Tibial artery (tissue), 4 donors: ENCODE measurements around the gene CNKSR1.

ENCODE experiments used
- DNase-seq, 2 donors: peaks; one replicate each; pipeline ENCODE4 v3.0.0-alpha.2; 2019
- H3K27ac ChIP-seq, 2 donors: fragments of 200-600 bp; sonication (generic) in 1 of 2; 1 replicate in 1 of 2; 2 replicates in 1 of 2; pipeline ENCODE4 v1.5.1; 2018 to 2019; ENCODE audit warnings: mild to moderate bottlenecking in 1 of 2
- H3K27me3 ChIP-seq, 2 donors: fragments of 200-600 bp; sonication (generic) in 1 of 2; one replicate each; pipeline versions ENCODE4 v1.5.1 to v1.6.0; 2016 to 2019
- H3K36me3 ChIP-seq, 3 donors: fragments of 200-600 bp; sonication (generic) in 2 of 3; one replicate each; pipeline ENCODE4 v1.5.1; 2016 to 2019; ENCODE audit warnings: mild to moderate bottlenecking in 2 of 3
- H3K4me1 ChIP-seq, 4 donors: fragments of 200-600 bp; sonication (generic) in 2 of 4; 1 replicate in 3 of 4; 2 replicates in 1 of 4; pipeline ENCODE4 v1.5.1; 2016 to 2019
- H3K4me3 ChIP-seq, 2 donors: fragments of 200-600 bp; sonication (generic) in 1 of 2; 1 replicate in 1 of 2; 2 replicates in 1 of 2; pipeline ENCODE4 v1.5.1; 2018 to 2019; ENCODE audit warnings: mild to moderate bottlenecking in 2 of 2
- H3K9me3 ChIP-seq, 3 donors: fragments of 200-600 bp; sonication (generic) in 1 of 3; one replicate each; pipeline ENCODE4 v1.5.1; 2016 to 2019
- intact Hi-C: fragments of 100-400 bp; cut with DNase I; formaldehyde crosslinking; loops from one replicate; pipeline ENCODE4 v1.15.0; 2023; ENCODE audit warnings: low total_unique reads
- TF ChIP-seq, protein P1 (sequence below), 2 experiments: fragments of 200-600 bp in 1 of 2; fragments of 450-650 bp in 1 of 2; IDR thresholded peaks; one replicate each; pipeline ENCODE4 v1.5.1; 2017 to 2019; ENCODE audit warnings: antibody characterized with exemption in 2 of 2, mild to moderate bottlenecking in 1 of 2, moderate library complexity in 1 of 2

CNKSR1 gene

GRCh38 chr1:26210147-26210870, 33.0 kb downstream of the CNKSR1 start:
- DNase-seq, result no peak
- H3K36me3 ChIP-seq, result no peaks in the 10 kb centered on the region
- no peaks in the 10 kb centered on the region for H3K9me3 ChIP-seq
- TF ChIP-seq, protein P1, sequence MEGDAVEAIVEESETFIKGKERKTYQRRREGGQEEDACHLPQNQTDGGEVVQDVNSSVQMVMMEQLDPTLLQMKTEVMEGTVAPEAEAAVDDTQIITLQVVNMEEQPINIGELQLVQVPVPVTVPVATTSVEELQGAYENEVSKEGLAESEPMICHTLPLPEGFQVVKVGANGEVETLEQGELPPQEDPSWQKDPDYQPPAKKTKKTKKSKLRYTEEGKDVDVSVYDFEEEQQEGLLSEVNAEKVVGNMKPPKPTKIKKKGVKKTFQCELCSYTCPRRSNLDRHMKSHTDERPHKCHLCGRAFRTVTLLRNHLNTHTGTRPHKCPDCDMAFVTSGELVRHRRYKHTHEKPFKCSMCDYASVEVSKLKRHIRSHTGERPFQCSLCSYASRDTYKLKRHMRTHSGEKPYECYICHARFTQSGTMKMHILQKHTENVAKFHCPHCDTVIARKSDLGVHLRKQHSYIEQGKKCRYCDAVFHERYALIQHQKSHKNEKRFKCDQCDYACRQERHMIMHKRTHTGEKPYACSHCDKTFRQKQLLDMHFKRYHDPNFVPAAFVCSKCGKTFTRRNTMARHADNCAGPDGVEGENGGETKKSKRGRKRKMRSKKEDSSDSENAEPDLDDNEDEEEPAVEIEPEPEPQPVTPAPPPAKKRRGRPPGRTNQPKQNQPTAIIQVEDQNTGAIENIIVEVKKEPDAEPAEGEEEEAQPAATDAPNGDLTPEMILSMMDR (IDR thresholded peaks at IDR 0.05), result no peak
- intact Hi-C loops, result no loop called here
- H3K27me3 ChIP-seq, result no peaks in the 10 kb centered on the region
- H3K4me1 ChIP-seq, result no peaks in the 10 kb centered on the region
- H3K27ac ChIP-seq, result no peak overlapping the region
- H3K4me3 ChIP-seq, result no peak overlapping the region

DNA sequence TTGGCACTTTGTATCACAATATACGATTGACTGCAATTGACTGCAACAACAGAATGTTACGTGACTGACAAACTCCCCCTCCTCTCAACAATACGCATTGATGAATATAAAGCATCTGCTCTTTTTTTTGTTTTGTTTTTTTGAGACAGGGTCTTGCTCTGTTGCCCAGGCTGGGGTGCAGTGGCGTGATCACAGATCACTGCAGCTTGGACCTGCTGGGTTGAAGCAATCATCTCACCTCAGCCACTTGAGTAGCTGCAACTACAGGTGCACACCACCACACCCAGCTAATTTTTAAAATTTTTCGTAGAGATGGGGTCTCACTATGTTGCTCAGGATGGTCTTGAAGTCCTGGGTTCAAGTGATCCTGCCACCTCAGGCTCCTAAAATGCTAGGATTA, 35.4 kb downstream of the CNKSR1 start:
- DNase-seq, result no peak
- Histone ChIP-seq H3K4me1 (no peaks in the 10 kb centered on the region), H3K27ac (no peak overlapping the region), H3K4me3 (no peak overlapping the region), H3K27me3 (peaks cover 0 to 4% of the 10 kb centered on the region in 2 donors), H3K36me3 (no peaks in the 10 kb centered on the region), H3K9me3 (no peaks in the 10 kb centered on the region)
- TF ChIP-seq, protein P1 (IDR thresholded peaks at IDR 0.05), result no peak
- intact Hi-C loops, result no loop called here

DNA sequence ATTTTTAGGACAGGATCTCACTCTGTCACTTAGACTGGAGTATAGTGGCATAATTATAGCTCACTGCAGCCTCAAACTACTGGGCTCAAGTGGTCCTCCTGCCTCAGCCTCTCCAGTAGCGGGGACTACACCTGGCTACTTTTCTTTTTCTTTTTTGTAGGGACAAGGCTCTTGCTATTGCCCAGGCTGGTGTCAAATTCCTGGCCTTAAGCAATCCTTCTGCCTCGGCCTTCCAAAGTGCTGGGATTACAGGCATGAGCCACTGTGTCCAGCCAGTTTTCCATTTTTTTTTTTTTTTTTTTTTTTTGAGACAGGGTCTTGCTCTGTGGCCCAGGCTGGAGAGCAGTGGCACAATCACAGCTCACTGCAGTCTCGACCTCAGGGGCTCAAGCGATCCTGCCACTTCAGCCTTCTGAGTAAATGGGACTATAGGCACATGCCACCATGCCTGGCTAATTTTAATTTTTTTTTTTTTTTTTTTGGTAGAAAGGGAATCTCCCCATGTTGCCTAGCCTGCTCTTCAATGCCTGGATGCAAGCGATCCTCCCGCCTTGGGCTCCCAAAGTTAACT, 36.1 kb downstream of the CNKSR1 start:
- Histone ChIP-seq H3K36me3 (no peaks in the 10 kb centered on the region), H3K4me1 (no peaks in the 10 kb centered on the region), H3K27ac (no peak overlapping the region), H3K4me3 (no peak overlapping the region), H3K9me3 (no peaks in the 10 kb centered on the region), H3K27me3 (peaks cover 0 to 4% of the 10 kb centered on the region in 2 donors)
- TF ChIP-seq, protein P1 (IDR thresholded peaks at IDR 0.05), result no peak
- no peak for DNase-seq
- intact Hi-C loops, result no loop called here

- Histone ChIP-seq H3K4me3 (no peak overlapping the region), H3K9me3 (no peaks in the 10 kb centered on the region), H3K27me3 (peaks cover 0 to 20% of the 10 kb centered on the region in 2 donors), H3K27ac (no peak overlapping the region), H3K4me1 (peaks cover 0 to 4% (median 0%) of the 10 kb centered on the region in 4 donors), H3K36me3 (no peaks in the 10 kb centered on the region)
- TF ChIP-seq, protein P1 (IDR thresholded peaks at IDR 0.05), result no peak
- DNase-seq, result no peak
- intact Hi-C loops, result no loop called here
Measured at GRCh38 chr1:26215246-26215645, 38.0 kb downstream of the CNKSR1 start.

- peaks cover 0 to 4% (median 0%) of the 10 kb centered on the region in 4 donors for H3K4me1 ChIP-seq
Measured at GRCh38 chr1:26218906-26219494, 41.7 kb downstream of the CNKSR1 start.

More at GRCh38 chr1:26218906-26219494, 41.7 kb downstream of the CNKSR1 start:
- no peak overlapping the region for H3K27ac ChIP-seq
- intact Hi-C loops, result no loop called here
- TF ChIP-seq, protein P1 (IDR thresholded peaks at IDR 0.05), result no peak
- H3K27me3 ChIP-seq, result peaks cover 0 to 33% of the 10 kb centered on the region in 2 donors
- no peaks in the 10 kb centered on the region for H3K36me3 ChIP-seq
- H3K4me3 ChIP-seq, result no peak overlapping the region
- no peaks in the 10 kb centered on the region for H3K9me3 ChIP-seq
- no peak for DNase-seq
